ENCODE results near the gene KIAA0408. TPM values are rescaled to one million over a fixed set of nuclear protein-coding genes. Genes with fewer than 3 reads are reported as not detected.

KIAA0408 gene
- total and polyA plus RNA-seq, 9 of the 15 experiments (the other 6 are each of a cell fraction or from before 2014, with no cell fraction given), result 0.11 TPM; not detected in 8

- Histone ChIP-seq H3K79me2 (ENCODE audit: control insufficient read depth, insufficient read depth, low read length) (no peaks in the 10 kb centered on the region), H3K9ac (ENCODE audit: insufficient read depth in 1 of 2, low read depth in 2 of 2, low read length in 2 of 2) (no peak overlapping the region), H3K9me1 (ENCODE audit: control insufficient read depth, insufficient read depth, low read length) (no peaks in the 10 kb centered on the region), H3K9me3 (replicated peaks; ENCODE audit: control insufficient read depth, insufficient read depth, low read depth, low read length) (no peaks in the 10 kb centered on the region), H3K36me3 (ENCODE audit: control insufficient read depth, insufficient read depth, low read length) (no peaks in the 10 kb centered on the region), H3K4me3 (no peak overlapping the region), H4K20me1 (replicated peaks; ENCODE audit: control insufficient read depth, insufficient read depth, low read length) (no peaks in the 10 kb centered on the region), H2AFZ (ENCODE audit: low read depth, low read length) (no peak overlapping the region), H3K27me3 (ENCODE audit: control insufficient read depth in 2 of 2, insufficient read depth in 2 of 2, low read length in 2 of 2) (peaks cover 0 to 2% of the 10 kb centered on the region in 2 experiments; a peak in 1 of 5 replicates), H3K27ac (ENCODE audit: extremely low read depth, low read depth, low read length) (no peak overlapping the region), H3K4me1 (replicated peaks in 1 of 2; ENCODE audit: control insufficient read depth in 2 of 2, insufficient read depth in 2 of 2, low read length in 2 of 2) (no peaks in the 10 kb centered on the region), H3K4me2 (ENCODE audit: insufficient read depth, low read length) (no peak overlapping the region)
- BruUV-seq (replicated peaks), result no TSS peak
- TF ChIP-seq ZNF24 (IDR thresholded peaks at IDR 0.05), result no peak
- no peak for TF ChIP-seq ZNF277 (CRISPR knock-in tag; IDR thresholded peaks at IDR 0.05; ENCODE audit: borderline replicate concordance)
- TF ChIP-seq SAP30 (IDR thresholded peaks at IDR 0.05; ENCODE audit: borderline replicate concordance, insufficient read depth, low read depth, low read length, poor library complexity, severe bottlenecking), result no peak
- TF ChIP-seq MYBL2 (IDR thresholded peaks at IDR 0.05; ENCODE audit: low read depth), result no peak
- TF ChIP-seq MYBL2 (CRISPR knock-in tag; IDR thresholded peaks at IDR 0.05; ENCODE audit: borderline replicate concordance), result no peak
- no peak for TF ChIP-seq ZNF551 (CRISPR knock-in tag; IDR thresholded peaks at IDR 0.05)
- TF ChIP-seq DPF2 (IDR thresholded peaks at IDR 0.05), result no peak
- no peak for TF ChIP-seq GTF3C2 (IDR thresholded peaks at IDR 0.05; ENCODE audit: borderline replicate concordance, extremely low read depth, insufficient read length)
- no peak for TF ChIP-seq RFX7 (CRISPR knock-in tag; IDR thresholded peaks at IDR 0.05)
- TF ChIP-seq BRD9 (IDR thresholded peaks at IDR 0.05; ENCODE audit: low read depth, partially characterized antibody), result no peak
- TF ChIP-seq PPARD (CRISPR knock-in tag; IDR thresholded peaks at IDR 0.05), result no peak
- ATAC-seq (no peak), FAIRE-seq (no peak), DNase-seq (ENCODE audit: extremely low read depth in 1 of 4, low spot score in 3 of 4) (no peak)
- intact Hi-C loops (cut with micrococcal nuclease) (no loop called here), in situ Hi-C loops (cut with MboI) (no loop called here)
- ChIA-PET POLR2A (no interaction called here), CTCF (ENCODE audit: low intra/inter-chr PET ratio) (no interaction called here)
- 0% methylated on average over 2 of the region's 2 CpGs for WGBS (ENCODE audit: insufficient coverage, low coverage, missing lambda C conversion rate)
These were observed 3.2 kb upstream of the KIAA0408 start for GRCh38 chr6:127462376-127462775.
